K562 (cell line): ENCODE measurements around the gene OR2F2. TPM values are rescaled to one million over a fixed set of nuclear protein-coding genes. Genes with fewer than 3 reads are reported as not detected.

Source experiments
- DPF2 ChIP-seq: fragments of 450-650 bp; IDR thresholded peaks from 2 replicates; pipeline ENCODE4 v1.6.1; 2016
- E2F3 ChIP-seq: fragments of 250-450 bp; sonication (Bioruptor Pico); IDR thresholded peaks from 2 replicates; pipeline ENCODE4 v1.4.0; 2020; ENCODE audit warnings: mild to moderate bottlenecking
- ETV1 ChIP-seq: fragments of 450-650 bp; conservative IDR thresholded peaks from 2 replicates; pipeline ENCODE4 v1.6.1; 2016; ENCODE audit warnings: missing genetic modification characterization, control low read depth, low read depth, missing compliant biosample characterization
- KDM1A ChIP-seq, 2 experiments: fragments of 450-650 bp; IDR thresholded peaks; 2 replicates each; pipeline ENCODE4 v1.6.1; 2016; ENCODE audit warnings: mild to moderate bottlenecking in 2 of 2
- MCM2 ChIP-seq: fragments of 450-650 bp; IDR thresholded peaks from 2 replicates; pipeline ENCODE4 v1.6.1; 2017; ENCODE audit warnings: low read depth, mild to moderate bottlenecking
- NEUROD1 ChIP-seq: fragments of 150-350 bp; IDR thresholded peaks from 2 replicates; pipeline ENCODE4 v1.6.1; 2014; ENCODE audit warnings: borderline replicate concordance, low read length, low read depth; ENCODE audit not compliant: partially characterized antibody
- NFRKB ChIP-seq: fragments of 450-650 bp; IDR thresholded peaks from 2 replicates; pipeline ENCODE4 v1.6.1; 2016; ENCODE audit warnings: low read depth
- NUFIP1 ChIP-seq: fragments of 450-650 bp; IDR thresholded peaks from 2 replicates; pipeline ENCODE4 v1.6.1; 2018; ENCODE audit not compliant: partially characterized antibody
- POLR2A ChIP-seq: fragments of 450-650 bp; conservative IDR thresholded peaks from 2 replicates; pipeline ENCODE4 v1.6.1; 2016
- POLR2G ChIP-seq: fragments of 200-400 bp; formaldehyde crosslinking; IDR thresholded peaks from 2 replicates; pipeline ENCODE4 v1.6.1; 2017; ENCODE audit warnings: low read depth, mild to moderate bottlenecking, antibody characterized with exemption, low read length, moderate library complexity
- PRPF4 ChIP-seq: fragments of 200-400 bp; formaldehyde crosslinking; IDR thresholded peaks from one replicate; pipeline ENCODE4 v1.6.1; 2017; ENCODE audit warnings: low read length, low read depth, mild to moderate bottlenecking; ENCODE audit not compliant: insufficient read depth, poor library complexity, severe bottlenecking
- SNRNP70 ChIP-seq: fragments of 200-400 bp; formaldehyde crosslinking; optimal IDR thresholded peaks from 2 replicates; pipeline ENCODE3; 2017; ENCODE audit warnings: low read depth, low read length
- THRAP3 ChIP-seq: fragments of 450-650 bp; IDR thresholded peaks from 2 replicates; pipeline ENCODE4 v1.6.1; 2016; ENCODE audit warnings: mild to moderate bottlenecking, inconsistent platforms, borderline replicate concordance
- TRIM28 ChIP-seq: fragments of 450-650 bp; IDR thresholded peaks from 2 replicates; pipeline ENCODE4 v1.6.1; 2017
- ZNF57 ChIP-seq: fragments of 450-650 bp; formaldehyde crosslinking; IDR thresholded peaks from 2 replicates; pipeline ENCODE4 v1.4.0; 2020; ENCODE audit warnings: mild to moderate bottlenecking, moderate library complexity
- ZNF79 ChIP-seq: fragments of 250-450 bp; sonication (Bioruptor Pico); IDR thresholded peaks from 2 replicates; pipeline ENCODE4 v1.4.0; 2020; ENCODE audit warnings: low read depth, mild to moderate bottlenecking, moderate library complexity
- polyA plus RNA-seq, 8 experiments: library from polyadenylated mRNA; depleted of rRNA in 4 of 8; stranded (reverse) in 5 of 8; unstranded in 3 of 8; fragments of >200 nt; fragmentation: Nextera tagmentation in 2 of 8; fragmentation: Illumina TruSeq in 1 of 8; extraction: Ambion mirVana in 2 of 8; extraction: Trizol in 1 of 8; gene quantifications; 2 replicates each; pipeline versions ENCODE4 v1.2.1 to v1.2.3, GENCODE V29; 2011 to 2014; ENCODE audit warnings: inconsistent platforms in 1 of 8, missing spikeins in 1 of 8
- total RNA-seq, 7 experiments: library from RNA; depleted of rRNA in 6 of 7; stranded (reverse); fragments of >200 nt in 6 of 7; fragmentation: Illumina TruSeq in 2 of 7; extraction: Trizol in 2 of 7; gene quantifications; 2 replicates each; pipeline versions ENCODE4 v1.2.1 to v1.2.3, GENCODE V29; 2011 to 2021; ENCODE audit warnings: low replicate concordance in 1 of 7
- TF ChIP-seq, protein P1 (sequence below): sonication (generic); formaldehyde crosslinking; IDR thresholded peaks from 2 replicates; pipeline ENCODE4 v1.8.0; 2023; ENCODE audit warnings: missing genetic modification reagents, mild to moderate bottlenecking, borderline replicate concordance
- TF ChIP-seq, protein P2 (sequence below), 3 experiments: IDR thresholded peaks in 2 of 3; conservative IDR thresholded peaks in 1 of 3; 2 replicates each; pipeline ENCODE4 v1.5.1; 2011 to 2012; ENCODE audit warnings: low read length in 3 of 3, mild to moderate bottlenecking in 3 of 3, control low read depth in 2 of 3, improper control_type of control experiment in 1 of 3, inconsistent platforms in 1 of 3, low read depth in 1 of 3, mixed read lengths in 1 of 3, moderate library complexity in 1 of 3; ENCODE audit not compliant: insufficient read depth in 2 of 3
- TF ChIP-seq, protein P3 (sequence below): fragments of 250-450 bp; sonication (Bioruptor Pico); IDR thresholded peaks from 2 replicates; pipeline ENCODE4 v1.5.0; 2021

Gene OR2F2
- total and polyA plus RNA-seq, 9 of the 15 experiments (the other 6 are each of a cell fraction or from before 2014, with no cell fraction given) = not detected

DNA sequence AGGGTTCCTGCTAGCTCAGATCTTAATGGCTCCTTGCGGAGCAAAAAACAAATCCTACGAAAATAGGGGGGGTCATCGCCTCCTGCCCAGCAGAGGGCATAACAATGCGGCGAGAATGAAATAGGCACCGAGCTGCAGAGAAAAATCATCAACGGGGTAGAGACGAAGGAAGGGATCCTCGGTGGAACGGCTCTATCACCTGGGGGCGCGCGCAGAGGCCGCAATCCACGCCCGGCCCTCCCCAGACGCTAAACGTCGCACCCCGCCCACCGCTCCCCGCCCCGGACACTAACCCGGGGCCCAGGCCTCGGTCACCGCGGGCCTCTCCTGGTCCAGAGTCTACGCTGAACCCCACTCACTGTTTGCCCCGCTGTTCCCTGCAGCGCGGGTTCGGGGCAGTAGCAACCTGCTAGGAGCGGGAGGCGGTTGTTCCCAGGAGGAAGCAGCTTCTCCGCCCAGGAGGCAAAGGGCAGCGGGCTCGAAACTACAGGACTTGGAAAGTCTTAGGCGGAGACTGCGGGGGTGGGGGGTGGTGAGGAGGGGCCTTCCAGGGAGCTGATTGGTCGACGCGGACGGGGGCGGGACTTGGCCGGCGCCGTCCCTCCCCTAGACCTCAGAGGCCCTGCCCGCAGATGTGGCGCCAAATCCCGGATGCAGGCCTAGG lies 33.2 kb upstream of the OR2F2 start, which contains the start of gene TCAF1 (continued):
- TF ChIP-seq POLR2G = peak; percentile 94
- TF ChIP-seq KDM1A (IDR thresholded peaks at IDR 0.05) = no peak
- TF ChIP-seq, protein P1, sequence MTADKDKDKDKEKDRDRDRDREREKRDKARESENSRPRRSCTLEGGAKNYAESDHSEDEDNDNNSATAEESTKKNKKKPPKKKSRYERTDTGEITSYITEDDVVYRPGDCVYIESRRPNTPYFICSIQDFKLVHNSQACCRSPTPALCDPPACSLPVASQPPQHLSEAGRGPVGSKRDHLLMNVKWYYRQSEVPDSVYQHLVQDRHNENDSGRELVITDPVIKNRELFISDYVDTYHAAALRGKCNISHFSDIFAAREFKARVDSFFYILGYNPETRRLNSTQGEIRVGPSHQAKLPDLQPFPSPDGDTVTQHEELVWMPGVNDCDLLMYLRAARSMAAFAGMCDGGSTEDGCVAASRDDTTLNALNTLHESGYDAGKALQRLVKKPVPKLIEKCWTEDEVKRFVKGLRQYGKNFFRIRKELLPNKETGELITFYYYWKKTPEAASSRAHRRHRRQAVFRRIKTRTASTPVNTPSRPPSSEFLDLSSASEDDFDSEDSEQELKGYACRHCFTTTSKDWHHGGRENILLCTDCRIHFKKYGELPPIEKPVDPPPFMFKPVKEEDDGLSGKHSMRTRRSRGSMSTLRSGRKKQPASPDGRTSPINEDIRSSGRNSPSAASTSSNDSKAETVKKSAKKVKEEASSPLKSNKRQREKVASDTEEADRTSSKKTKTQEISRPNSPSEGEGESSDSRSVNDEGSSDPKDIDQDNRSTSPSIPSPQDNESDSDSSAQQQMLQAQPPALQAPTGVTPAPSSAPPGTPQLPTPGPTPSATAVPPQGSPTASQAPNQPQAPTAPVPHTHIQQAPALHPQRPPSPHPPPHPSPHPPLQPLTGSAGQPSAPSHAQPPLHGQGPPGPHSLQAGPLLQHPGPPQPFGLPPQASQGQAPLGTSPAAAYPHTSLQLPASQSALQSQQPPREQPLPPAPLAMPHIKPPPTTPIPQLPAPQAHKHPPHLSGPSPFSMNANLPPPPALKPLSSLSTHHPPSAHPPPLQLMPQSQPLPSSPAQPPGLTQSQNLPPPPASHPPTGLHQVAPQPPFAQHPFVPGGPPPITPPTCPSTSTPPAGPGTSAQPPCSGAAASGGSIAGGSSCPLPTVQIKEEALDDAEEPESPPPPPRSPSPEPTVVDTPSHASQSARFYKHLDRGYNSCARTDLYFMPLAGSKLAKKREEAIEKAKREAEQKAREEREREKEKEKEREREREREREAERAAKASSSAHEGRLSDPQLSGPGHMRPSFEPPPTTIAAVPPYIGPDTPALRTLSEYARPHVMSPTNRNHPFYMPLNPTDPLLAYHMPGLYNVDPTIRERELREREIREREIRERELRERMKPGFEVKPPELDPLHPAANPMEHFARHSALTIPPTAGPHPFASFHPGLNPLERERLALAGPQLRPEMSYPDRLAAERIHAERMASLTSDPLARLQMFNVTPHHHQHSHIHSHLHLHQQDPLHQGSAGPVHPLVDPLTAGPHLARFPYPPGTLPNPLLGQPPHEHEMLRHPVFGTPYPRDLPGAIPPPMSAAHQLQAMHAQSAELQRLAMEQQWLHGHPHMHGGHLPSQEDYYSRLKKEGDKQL = no peak
- TF ChIP-seq, protein P2, sequence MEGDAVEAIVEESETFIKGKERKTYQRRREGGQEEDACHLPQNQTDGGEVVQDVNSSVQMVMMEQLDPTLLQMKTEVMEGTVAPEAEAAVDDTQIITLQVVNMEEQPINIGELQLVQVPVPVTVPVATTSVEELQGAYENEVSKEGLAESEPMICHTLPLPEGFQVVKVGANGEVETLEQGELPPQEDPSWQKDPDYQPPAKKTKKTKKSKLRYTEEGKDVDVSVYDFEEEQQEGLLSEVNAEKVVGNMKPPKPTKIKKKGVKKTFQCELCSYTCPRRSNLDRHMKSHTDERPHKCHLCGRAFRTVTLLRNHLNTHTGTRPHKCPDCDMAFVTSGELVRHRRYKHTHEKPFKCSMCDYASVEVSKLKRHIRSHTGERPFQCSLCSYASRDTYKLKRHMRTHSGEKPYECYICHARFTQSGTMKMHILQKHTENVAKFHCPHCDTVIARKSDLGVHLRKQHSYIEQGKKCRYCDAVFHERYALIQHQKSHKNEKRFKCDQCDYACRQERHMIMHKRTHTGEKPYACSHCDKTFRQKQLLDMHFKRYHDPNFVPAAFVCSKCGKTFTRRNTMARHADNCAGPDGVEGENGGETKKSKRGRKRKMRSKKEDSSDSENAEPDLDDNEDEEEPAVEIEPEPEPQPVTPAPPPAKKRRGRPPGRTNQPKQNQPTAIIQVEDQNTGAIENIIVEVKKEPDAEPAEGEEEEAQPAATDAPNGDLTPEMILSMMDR (IDR thresholded peaks at IDR 0.05 in 2 of 3, conservative IDR thresholded peaks at IDR 0.05 in 1 of 3; ENCODE audit: insufficient read depth in 2 of 3, low read depth in 1 of 3, low read length in 3 of 3) = peak; percentile 42 to 53 (median 49); a peak in 5 of 6 replicates
- TF ChIP-seq TRIM28 = no peak
- TF ChIP-seq ZNF79 (CRISPR knock-in tag) = no peak
- TF ChIP-seq, protein P3, sequence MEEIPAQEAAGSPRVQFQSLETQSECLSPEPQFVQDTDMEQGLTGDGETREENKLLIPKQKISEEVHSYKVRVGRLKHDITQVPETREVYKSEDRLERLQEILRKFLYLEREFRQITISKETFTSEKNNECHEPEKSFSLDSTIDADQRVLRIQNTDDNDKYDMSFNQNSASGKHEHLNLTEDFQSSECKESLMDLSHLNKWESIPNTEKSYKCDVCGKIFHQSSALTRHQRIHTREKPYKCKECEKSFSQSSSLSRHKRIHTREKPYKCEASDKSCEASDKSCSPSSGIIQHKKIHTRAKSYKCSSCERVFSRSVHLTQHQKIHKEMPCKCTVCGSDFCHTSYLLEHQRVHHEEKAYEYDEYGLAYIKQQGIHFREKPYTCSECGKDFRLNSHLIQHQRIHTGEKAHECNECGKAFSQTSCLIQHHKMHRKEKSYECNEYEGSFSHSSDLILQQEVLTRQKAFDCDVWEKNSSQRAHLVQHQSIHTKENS = no peak
- TF ChIP-seq DPF2 = peak; percentile 69
- peak; percentile 75; the same call in 1 of the 2 replicates for TF ChIP-seq E2F3 (CRISPR knock-in tag)
- no peak for TF ChIP-seq NUFIP1
- no peak for TF ChIP-seq MCM2
- TF ChIP-seq PRPF4 = no peak
- TF ChIP-seq POLR2A = peak; percentile 95
- no peak for TF ChIP-seq SNRNP70
- no peak for TF ChIP-seq THRAP3
- TF ChIP-seq ETV1 = no peak; the same call in none of the 2 replicates
- peak; percentile 41; the same call in 1 of the 2 replicates for TF ChIP-seq NFRKB
- peak; percentile 82; the same call in 1 of the 2 replicates for TF ChIP-seq ZNF57
- no peak for TF ChIP-seq NEUROD1
